DOHH2 (cell line): ENCODE data around the gene OSBPL8.

Source experiments
- EZH2phosphoT487 ChIP-seq: fragments of 200-600 bp; sonication (generic); IDR thresholded peaks from 2 replicates; pipeline ENCODE4 v1.6.1; 2017; ENCODE audit warnings: borderline replicate concordance, mild to moderate bottlenecking, antibody characterized with exemption, low read length, moderate library complexity, mixed read lengths
- TF ChIP-seq, protein P1 (sequence below): fragments of 200-600 bp; sonication (generic); IDR thresholded peaks from one replicate; pipeline ENCODE4 v1.5.1; 2014; ENCODE audit warnings: antibody characterized with exemption, mild to moderate bottlenecking, low read depth, low read length; ENCODE audit not compliant: poor library complexity, severe bottlenecking

DNA sequence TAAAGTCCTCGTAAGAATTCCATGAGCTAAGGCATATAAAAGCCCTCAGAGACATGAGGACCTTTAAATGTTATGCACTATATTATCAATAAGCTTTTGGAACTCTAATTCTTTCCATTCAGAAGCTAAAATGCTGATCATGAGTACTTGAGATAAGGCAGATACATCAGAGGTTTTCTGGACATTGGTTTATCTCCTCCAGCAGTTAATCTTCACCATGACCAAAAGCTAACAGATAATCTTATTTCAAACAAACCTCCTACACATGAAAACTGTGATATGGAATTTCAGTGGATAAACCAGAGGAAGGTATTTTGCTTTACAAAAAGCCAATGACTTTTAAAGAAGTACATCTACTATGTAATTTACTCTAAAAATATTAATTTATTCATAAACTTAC, 113.5 kb downstream of the OSBPL8 start:
- TF ChIP-seq, protein P1, sequence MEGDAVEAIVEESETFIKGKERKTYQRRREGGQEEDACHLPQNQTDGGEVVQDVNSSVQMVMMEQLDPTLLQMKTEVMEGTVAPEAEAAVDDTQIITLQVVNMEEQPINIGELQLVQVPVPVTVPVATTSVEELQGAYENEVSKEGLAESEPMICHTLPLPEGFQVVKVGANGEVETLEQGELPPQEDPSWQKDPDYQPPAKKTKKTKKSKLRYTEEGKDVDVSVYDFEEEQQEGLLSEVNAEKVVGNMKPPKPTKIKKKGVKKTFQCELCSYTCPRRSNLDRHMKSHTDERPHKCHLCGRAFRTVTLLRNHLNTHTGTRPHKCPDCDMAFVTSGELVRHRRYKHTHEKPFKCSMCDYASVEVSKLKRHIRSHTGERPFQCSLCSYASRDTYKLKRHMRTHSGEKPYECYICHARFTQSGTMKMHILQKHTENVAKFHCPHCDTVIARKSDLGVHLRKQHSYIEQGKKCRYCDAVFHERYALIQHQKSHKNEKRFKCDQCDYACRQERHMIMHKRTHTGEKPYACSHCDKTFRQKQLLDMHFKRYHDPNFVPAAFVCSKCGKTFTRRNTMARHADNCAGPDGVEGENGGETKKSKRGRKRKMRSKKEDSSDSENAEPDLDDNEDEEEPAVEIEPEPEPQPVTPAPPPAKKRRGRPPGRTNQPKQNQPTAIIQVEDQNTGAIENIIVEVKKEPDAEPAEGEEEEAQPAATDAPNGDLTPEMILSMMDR: no peak
- TF ChIP-seq EZH2phosphoT487: no peak
